Measurements from ENCODE around the gene BHLHA15.

- TF ChIP-seq CTCF (IDR thresholded peaks at IDR 0.05) = no peak
- TF ChIP-seq POLR2AphosphoS5 (IDR thresholded peaks at IDR 0.05; ENCODE audit: insufficient read depth in 1 of 2, low read depth in 1 of 2) = no peak
These were observed 2.9 kb downstream of the BHLHA15 start for GRCh38 chr7:98213888-98214810.

Measured in vagina (tissue), 2 donors.